Heart right ventricle (tissue), 16 donors: ENCODE data around the gene PRDM16. TPM values are rescaled to one million over a fixed set of nuclear protein-coding genes. Genes with fewer than 3 reads are reported as not detected.

Experiments used
- ATAC-seq, 8 donors: fragments of 200-7000 bp; cut with Tn5 transposase; one replicate each; pipeline ENCODE4 v1.9.1; 2020; ENCODE audit warnings: mild to moderate bottlenecking in 8 of 8, moderate library complexity in 8 of 8, moderate number of reproducible peaks in 1 of 8
- DNase-seq, 2 donors: peaks; one replicate each; pipeline ENCODE4 v3.0.0-alpha.2; 2020
- H3K27ac ChIP-seq, 10 donors: fragments of 200-600 bp; sonication (generic) in 2 of 10; one replicate each; pipeline versions ENCODE4 v1.5.0 to v1.8.0; 2020 to 2022; ENCODE audit warnings: mild to moderate bottlenecking in 3 of 10
- H3K27me3 ChIP-seq, 7 donors: fragments of 200-600 bp; one replicate each; pipeline ENCODE4 v1.8.0; 2021 to 2022; ENCODE audit warnings: mild to moderate bottlenecking in 2 of 7
- H3K36me3 ChIP-seq, 9 donors: fragments of 200-600 bp; sonication (generic) in 1 of 9; one replicate each; pipeline versions ENCODE4 v1.5.0 to v1.8.0; 2020 to 2022; ENCODE audit warnings: mild to moderate bottlenecking in 2 of 9
- H3K4me1 ChIP-seq, 9 donors: fragments of 200-600 bp; sonication (generic) in 1 of 9; one replicate each; pipeline versions ENCODE4 v1.5.0 to v1.8.0; 2020 to 2022; ENCODE audit warnings: mild to moderate bottlenecking in 4 of 9
- H3K4me3 ChIP-seq, 10 donors: fragments of 200-600 bp; sonication (generic) in 2 of 10; one replicate each; pipeline versions ENCODE4 v1.5.0 to v1.8.0; 2020 to 2022; ENCODE audit warnings: mild to moderate bottlenecking in 7 of 10, moderate library complexity in 2 of 10
- H3K9me3 ChIP-seq, 11 donors: fragments of 200-600 bp in 10 of 11; sonication (generic) in 2 of 11; one replicate each; pipeline versions ENCODE4 v1.5.0 to v1.8.0; 2013 to 2022; ENCODE audit warnings: mild to moderate bottlenecking in 2 of 11, control low read depth in 1 of 11, moderate library complexity in 1 of 11
- WGBS, 2 donors: extraction: QIAGEN DNeasy Blood & Tissue Kit; methylation state at CpG; one replicate each; pipeline ENCODE4 v1.1.7; 2013; ENCODE audit warnings: inconsistent platforms in 1 of 2; 5-methylcytosine and 5-hydroxymethylcytosine counted together
- intact Hi-C, 10 donors: fragments of 100-400 bp; cut with DNase I; formaldehyde crosslinking; loops; one replicate each; pipeline versions ENCODE4 v1.11.1 to v1.14.2; 2022
- polyA plus RNA-seq, 2 donors: library from polyadenylated mRNA; stranded (reverse); fragments of 200-250 nt; gene quantifications; one replicate each; pipeline ENCODE4 v1.2.3, GENCODE V29; 2013
- total RNA-seq, 10 donors: library from RNA; stranded (reverse); fragmentation: NEBNext Ultra II Directional in 3 of 10; extraction: Animal tissue kit (Norgen Biotek cat#: 25700) in 3 of 10; gene quantifications; one replicate each; pipeline versions ENCODE4 v1.2.1 to v1.2.4, GENCODE V29; 2021 to 2023
- TF ChIP-seq, protein P1 (sequence below), 9 donors: fragments of 200-600 bp; sonication (generic) in 2 of 9; IDR thresholded peaks; one replicate each; pipeline versions ENCODE4 v1.5.0 to v1.8.0; 2021 to 2022; ENCODE audit warnings: antibody characterized with exemption in 9 of 9, mild to moderate bottlenecking in 5 of 9, moderate library complexity in 1 of 9
- donor health status: Arrhythmogenic right ventricular cardiomyopathy.
- donor health status: ischemic (EF 13 %, LVEDD 7.1; RV severe dilation, severe dysfunction).
- donor health status: healthy with polysubstance abuse.
- donor health status: DM: no; HTN: yes; CAD: no.
- donor health status: DM: no; HTN: no; CAD: no.
- donor health status: ischemic (EF 25% LVEDD 6.9; RV normal size, moderate dysfunction).
- donor health status: ischemic (EF 25% LVEDD 5.7; RV mildly dilated, moderate dysfunction).
- donor health status: healthy.
- donor health status: DM: yes; HTN: yes; CAD: no.
- donor health status: Ischemic cardiomyopathy.
- donor health status: ischemic (EF 35%, LVEDD 5.7; RV mildly dilated, moderate dysfunction).
- donor health status: nonischemic (EF 11% LVEDD 7.7; RV severe dilation, severe dysfunction).
- donor health status: DM: yes; HTN: yes; CAD: no.
- donor health status: PGD.
- donor health status: ischemic (EF 29% LVEDD 5.4; RV normal size, mild dysfunction).
- donor health status: nonischemic (EF 23%, LVEDD 6.1; RV moderate dilation, normal function).

PRDM16 gene
- total and polyA plus RNA-seq, 12 donors, result 4.1 to 25.9 (median 14.8) TPM

DNA sequence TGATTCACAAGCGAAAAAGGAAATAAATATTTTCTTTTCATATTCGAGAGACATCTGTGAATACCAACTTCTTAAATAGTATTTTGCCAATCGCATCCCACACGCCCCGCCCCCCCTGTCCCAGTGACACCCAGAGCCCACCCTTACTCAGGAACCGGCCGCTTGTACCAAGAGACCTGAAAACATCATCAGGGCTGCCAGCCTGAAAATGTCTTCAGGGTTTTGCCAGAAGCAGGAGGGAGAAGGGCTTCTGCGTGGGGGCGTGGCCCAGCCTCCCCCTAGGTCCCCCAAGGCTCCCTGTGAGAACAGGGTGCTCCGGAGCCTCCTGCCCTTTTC, 126.4 kb downstream of the PRDM16 start:
- intact Hi-C loops, result no loop called here
- H3K9me3 ChIP-seq, result peaks cover 0 to 2% (median 0%) of the 10 kb centered on the region in 11 donors
- H3K27me3 ChIP-seq, result no peaks in the 10 kb centered on the region
- TF ChIP-seq, protein P1, sequence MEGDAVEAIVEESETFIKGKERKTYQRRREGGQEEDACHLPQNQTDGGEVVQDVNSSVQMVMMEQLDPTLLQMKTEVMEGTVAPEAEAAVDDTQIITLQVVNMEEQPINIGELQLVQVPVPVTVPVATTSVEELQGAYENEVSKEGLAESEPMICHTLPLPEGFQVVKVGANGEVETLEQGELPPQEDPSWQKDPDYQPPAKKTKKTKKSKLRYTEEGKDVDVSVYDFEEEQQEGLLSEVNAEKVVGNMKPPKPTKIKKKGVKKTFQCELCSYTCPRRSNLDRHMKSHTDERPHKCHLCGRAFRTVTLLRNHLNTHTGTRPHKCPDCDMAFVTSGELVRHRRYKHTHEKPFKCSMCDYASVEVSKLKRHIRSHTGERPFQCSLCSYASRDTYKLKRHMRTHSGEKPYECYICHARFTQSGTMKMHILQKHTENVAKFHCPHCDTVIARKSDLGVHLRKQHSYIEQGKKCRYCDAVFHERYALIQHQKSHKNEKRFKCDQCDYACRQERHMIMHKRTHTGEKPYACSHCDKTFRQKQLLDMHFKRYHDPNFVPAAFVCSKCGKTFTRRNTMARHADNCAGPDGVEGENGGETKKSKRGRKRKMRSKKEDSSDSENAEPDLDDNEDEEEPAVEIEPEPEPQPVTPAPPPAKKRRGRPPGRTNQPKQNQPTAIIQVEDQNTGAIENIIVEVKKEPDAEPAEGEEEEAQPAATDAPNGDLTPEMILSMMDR (IDR thresholded peaks at IDR 0.05), result no peak
- H3K27ac ChIP-seq, result peak overlapping the region in 7 of 10 donors; percentile 37 to 80 (median 74)
- no peaks in the 10 kb centered on the region for H3K36me3 ChIP-seq
- H3K4me1 ChIP-seq, result peaks cover 0 to 57% (median 38%) of the 10 kb centered on the region in 9 donors
- H3K4me3 ChIP-seq, result no peak overlapping the region
- ATAC-seq, result peak in 2 of 8 donors; percentile 9 to 21
- WGBS, 2 donors, result 67 to 76% methylated on average over 10 of the region's 10 CpGs
- DNase-seq, result no peak

DNA sequence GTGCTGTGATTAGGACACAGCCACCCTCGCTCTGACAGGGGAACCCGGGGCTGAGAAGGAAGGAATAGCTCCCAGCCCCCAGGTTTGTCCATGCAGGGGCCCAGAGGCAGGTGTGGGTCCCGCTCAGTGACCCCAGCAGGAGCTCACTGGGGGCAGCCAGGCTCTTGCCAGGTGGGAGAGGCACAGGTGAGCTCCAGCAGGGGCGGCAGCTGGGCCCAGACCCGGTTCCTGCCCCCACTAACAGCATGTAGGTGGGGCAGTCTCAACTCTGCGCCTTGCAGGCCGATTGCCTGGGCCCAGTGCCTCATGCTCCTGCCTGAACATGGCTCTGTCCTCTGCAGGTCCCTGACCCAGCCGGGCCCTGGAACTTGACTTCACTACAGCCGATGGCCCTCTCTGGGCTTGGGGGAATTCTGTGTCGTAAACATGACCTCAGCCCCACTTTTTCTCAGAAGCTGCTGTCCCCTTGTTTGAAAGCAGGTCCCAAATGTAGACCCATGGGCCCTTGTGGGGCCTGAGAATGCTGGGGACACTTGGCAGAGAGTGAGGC, 127.0 kb downstream of the PRDM16 start:
- Histone ChIP-seq H3K27ac (peak overlapping the region; percentile 19 to 80 (median 62)), H3K4me3 (no peak overlapping the region), H3K4me1 (peaks cover 0 to 52% (median 38%) of the 10 kb centered on the region in 9 donors), H3K36me3 (no peaks in the 10 kb centered on the region), H3K27me3 (no peaks in the 10 kb centered on the region), H3K9me3 (peaks cover 0 to 2% (median 0%) of the 10 kb centered on the region in 11 donors)
- TF ChIP-seq, protein P1 (IDR thresholded peaks at IDR 0.05), result no peak
- intact Hi-C loops, result no loop called here
- WGBS, 2 donors, result 71 to 81% methylated on average over 10 of the region's 10 CpGs
- DNase-seq (no peak), ATAC-seq (peak in 1 of 8 donors; percentile 26)

DNA sequence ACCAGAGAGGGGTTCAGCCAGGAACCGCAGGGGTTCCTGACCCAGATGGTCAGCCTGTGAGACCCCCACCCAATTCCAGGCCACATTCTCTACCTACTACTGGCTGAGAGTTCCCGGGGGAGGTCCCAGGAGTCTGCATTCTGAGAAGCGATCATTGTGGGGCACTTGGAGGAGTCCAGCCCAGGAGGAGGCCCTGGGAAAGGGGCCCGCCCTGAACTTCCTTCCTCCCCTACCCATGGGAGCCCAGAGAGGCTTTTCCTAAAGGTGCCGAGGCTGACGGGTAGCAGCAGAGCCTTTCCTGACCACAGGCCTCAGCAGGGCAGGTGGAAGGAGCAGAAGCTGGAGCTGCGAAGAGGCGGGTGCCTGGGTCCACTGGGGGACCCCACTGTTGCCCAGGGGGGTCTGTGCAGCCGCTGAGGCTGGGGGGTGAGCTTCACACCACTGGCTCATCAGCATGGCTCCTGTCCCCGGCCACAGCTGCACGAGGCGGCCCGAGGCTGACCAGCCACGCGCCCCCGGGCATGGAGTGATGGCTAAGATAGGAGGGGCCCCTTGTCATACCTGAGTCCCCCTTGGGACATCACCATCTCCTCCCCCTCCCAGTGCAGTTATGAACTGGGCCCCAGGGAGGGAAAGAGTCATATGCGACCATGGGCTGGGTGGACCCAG, 127.7 kb downstream of the PRDM16 start:
- Histone ChIP-seq H3K4me1 (peaks cover 0 to 52% (median 38%) of the 10 kb centered on the region in 9 donors), H3K27ac (peak overlapping the region in 8 of 10 donors; percentile 21 to 80 (median 69)), H3K4me3 (no peak overlapping the region), H3K27me3 (no peaks in the 10 kb centered on the region), H3K36me3 (no peaks in the 10 kb centered on the region), H3K9me3 (peaks cover 0 to 2% (median 0%) of the 10 kb centered on the region in 11 donors)
- TF ChIP-seq, protein P1 (IDR thresholded peaks at IDR 0.05), result no peak
- WGBS, 2 donors, result 74 to 82% methylated on average over 17 of the region's 17 CpGs
- intact Hi-C loops, result no loop called here
- DNase-seq (peak in 1 of 2 donors; percentile 41), ATAC-seq (peak; percentile 10 to 67 (median 49))

DNA sequence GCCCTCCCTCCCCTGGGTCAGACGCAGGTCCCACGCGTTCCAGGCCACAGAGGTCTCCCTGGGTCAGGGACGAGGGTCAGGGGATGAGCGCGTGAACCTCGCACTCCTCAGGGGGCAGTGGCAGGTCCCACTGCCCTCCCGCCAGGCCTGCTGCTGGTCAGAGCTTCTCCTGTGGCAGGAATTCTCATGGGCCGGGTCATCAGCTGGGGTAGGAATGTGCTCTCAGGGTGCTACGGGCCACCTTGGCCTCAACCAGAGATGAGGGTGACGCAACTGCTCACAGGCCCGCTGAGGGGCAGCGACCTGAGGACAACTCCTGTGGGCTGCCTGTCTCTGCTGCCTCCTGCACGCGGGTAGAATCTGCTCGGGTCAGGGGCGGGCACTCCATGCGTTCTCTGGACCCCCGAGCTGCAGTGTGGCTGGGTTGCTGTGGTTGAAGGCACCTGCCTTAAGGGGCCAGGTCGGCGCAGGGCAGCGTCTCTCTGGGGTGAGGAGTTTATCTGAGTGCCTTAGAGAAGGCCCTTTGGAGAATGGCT, 128.8 kb downstream of the PRDM16 start:
- Histone ChIP-seq H3K27ac (peak overlapping the region in 4 of 10 donors; percentile 42 to 78 (median 67)), H3K9me3 (no peaks in the 10 kb centered on the region), H3K27me3 (no peaks in the 10 kb centered on the region), H3K4me3 (no peak overlapping the region), H3K36me3 (no peaks in the 10 kb centered on the region), H3K4me1 (peaks cover 0 to 52% (median 38%) of the 10 kb centered on the region in 9 donors)
- TF ChIP-seq, protein P1 (IDR thresholded peaks at IDR 0.05), result no peak
- intact Hi-C loops, result no loop called here
- DNase-seq (no peak), ATAC-seq (peak in 1 of 8 donors; percentile 2)
- WGBS, 2 donors, result 87 to 91% methylated on average over 22 of the region's 22 CpGs
